K562 (cell line): ENCODE results near the gene SLC25A18. TPM values are rescaled to one million over a fixed set of nuclear protein-coding genes. Genes with fewer than 3 reads are reported as not detected.

Experiments used
- ATAC-seq: fragments of 200-7000 bp; cut with Tn5 transposase; 3 replicates; pipeline ENCODE4 v1.9.1; 2020; ENCODE audit warnings: moderate library complexity
- BruUV-seq: library from RNA; stranded (reverse); fragments of 400-500 nt; replicated peaks from 2 replicates; lab custom pipeline; 2021; lab: Mats Ljungman, UMichigan
- CTCF ChIA-PET: fragments of 300-600 bp; formaldehyde crosslinking; extraction: SDS; loops from one replicate; lab custom pipeline; 2021; ENCODE audit warnings: low intra/inter-chr PET ratio; lab: Yijun Ruan, JAX
- POLR2A ChIA-PET: fragments of 300-600, 350-650 bp; sonication (Branson Sonifier 250); formaldehyde crosslinking; extraction: SDS; loops from one replicate; lab custom pipeline; 2021; ENCODE audit warnings: antibody characterized with exemption, inconsistent platforms; lab: Yijun Ruan, JAX
- DNase-seq, 4 experiments: peaks; one replicate each; pipeline versions ENCODE4 v3.0.0 to v3.0.0-alpha.2; 2011 to 2018; ENCODE audit warnings: low spot score in 3 of 4, mixed read lengths in 3 of 4; ENCODE audit errors: extremely low read depth in 1 of 4
- FAIRE-seq: peaks from 2 replicates; lab custom pipeline; 2011; peaks lifted over from hg19 to GRCh38; lab: Jason Lieb, UNC
- H2AFZ ChIP-seq: 2 replicates; pipeline ENCODE4 v1.6.0; 2011; ENCODE audit warnings: low read depth, low read length, control low read depth, inconsistent platforms
- H3K27ac ChIP-seq: fragments of 200-600 bp; 3 replicates; pipeline ENCODE4 v1.8.0; 2011; ENCODE audit warnings: low read depth, mild to moderate bottlenecking, control low read depth, inconsistent platforms, low read length, moderate library complexity, mixed read lengths; ENCODE audit errors: extremely low read depth
- H3K27me3 ChIP-seq, 2 experiments: fragments of 300-600 bp in 1 of 2; 2 replicates in 1 of 2; 3 replicates in 1 of 2; pipeline versions ENCODE4 v1.6.0 to v1.8.0; 2011; ENCODE audit warnings: inconsistent platforms in 2 of 2, low read length in 2 of 2, mild to moderate bottlenecking in 1 of 2, mixed read lengths in 1 of 2, moderate library complexity in 1 of 2; ENCODE audit not compliant: control insufficient read depth in 2 of 2, insufficient read depth in 2 of 2
- H3K36me3 ChIP-seq: fragments of 300-600 bp; 3 replicates; pipeline ENCODE4 v1.8.0; 2011; ENCODE audit warnings: mild to moderate bottlenecking, low read length, inconsistent platforms; ENCODE audit not compliant: control insufficient read depth, insufficient read depth
- H3K4me1 ChIP-seq, 2 experiments: fragments of 200-600 bp in 1 of 2; replicated peaks in 1 of 2; 2 replicates in 1 of 2; 3 replicates in 1 of 2; pipeline versions ENCODE4 v1.5.1 to v1.8.0; 2011; ENCODE audit warnings: inconsistent platforms in 2 of 2, low read length in 2 of 2, mild to moderate bottlenecking in 1 of 2, mixed read lengths in 1 of 2, moderate library complexity in 1 of 2; ENCODE audit not compliant: control insufficient read depth in 2 of 2, insufficient read depth in 2 of 2
- H3K4me2 ChIP-seq: 2 replicates; pipeline ENCODE4 v1.6.1; 2011; ENCODE audit warnings: low read length, control low read depth, inconsistent platforms, mixed read lengths; ENCODE audit not compliant: insufficient read depth
- H3K4me3 ChIP-seq: fragments of 200-600 bp; sonication (generic), shearing (Covaris generic); 2 replicates; pipeline ENCODE4 v1.5.1; 2016; ENCODE audit warnings: control low read depth, inconsistent platforms
- H3K79me2 ChIP-seq: fragments of 200-600 bp; 3 replicates; pipeline ENCODE4 v1.8.0; 2011; ENCODE audit warnings: low read length, inconsistent platforms; ENCODE audit not compliant: control insufficient read depth, insufficient read depth
- H3K9ac ChIP-seq, 2 experiments: 2 replicates each; pipeline versions ENCODE4 v1.6.0 to v1.6.1; 2011; ENCODE audit warnings: low read depth in 2 of 2, low read length in 2 of 2, control low read depth in 1 of 2, inconsistent platforms in 1 of 2, mild to moderate bottlenecking in 1 of 2, mixed read lengths in 1 of 2; ENCODE audit not compliant: insufficient read depth in 1 of 2
- H3K9me1 ChIP-seq: one replicate; pipeline ENCODE4 v1.6.0; 2011; ENCODE audit warnings: inconsistent platforms, mild to moderate bottlenecking, low read length, moderate library complexity; ENCODE audit not compliant: control insufficient read depth, insufficient read depth
- H3K9me3 ChIP-seq: replicated peaks from 2 replicates; pipeline ENCODE4 v1.5.1; 2011; ENCODE audit warnings: low read depth, low read length, inconsistent platforms; ENCODE audit not compliant: control insufficient read depth, insufficient read depth
- H4K20me1 ChIP-seq: replicated peaks from 2 replicates; pipeline ENCODE4 v1.6.1; 2011; ENCODE audit warnings: low read length, inconsistent platforms, mixed read lengths; ENCODE audit not compliant: control insufficient read depth, insufficient read depth
- CBX2 ChIP-seq: fragments of 200-600 bp; sonication (generic); IDR thresholded peaks from one replicate; pipeline ENCODE4 v1.6.1; 2012; ENCODE audit warnings: mild to moderate bottlenecking, low read length, inconsistent platforms; ENCODE audit not compliant: insufficient read depth, poor library complexity, severe bottlenecking
- CEBPZ ChIP-seq: fragments of 150-350 bp; IDR thresholded peaks from 2 replicates; pipeline ENCODE4 v1.6.1; 2014; ENCODE audit warnings: low read depth, mild to moderate bottlenecking, low read length, borderline replicate concordance
- CHD1 ChIP-seq: fragments of 200-600 bp; sonication (generic); IDR thresholded peaks from one replicate; pipeline ENCODE4 v1.6.1; 2012; ENCODE audit warnings: mild to moderate bottlenecking, moderate library complexity, low read length, inconsistent platforms
- CREM ChIP-seq: IDR thresholded peaks from 2 replicates; pipeline ENCODE4 v1.6.1; 2014; ENCODE audit warnings: antibody characterized with exemption, low read depth
- DEAF1 ChIP-seq: fragments of 450-650 bp; formaldehyde crosslinking; IDR thresholded peaks from 2 replicates; pipeline ENCODE4 v1.4.0; 2020; ENCODE audit warnings: mild to moderate bottlenecking, moderate library complexity
- FOXP1 ChIP-seq: sonication (generic); formaldehyde crosslinking; IDR thresholded peaks from 2 replicates; pipeline ENCODE4 v1.8.0; 2022; ENCODE audit warnings: mild to moderate bottlenecking, missing genetic modification reagents
- MLX ChIP-seq, 2 experiments: fragments of 450-650 bp in 1 of 2; sonication (generic) in 1 of 2; formaldehyde crosslinking; conservative IDR thresholded peaks; 2 replicates each; pipeline versions ENCODE4 v1.4.0 to v1.8.1; 2020 to 2022; ENCODE audit warnings: mild to moderate bottlenecking in 1 of 2, missing genetic modification reagents in 1 of 2
- OTX1 ChIP-seq: fragments of 450-650 bp; formaldehyde crosslinking; IDR thresholded peaks from 2 replicates; pipeline ENCODE4 v1.4.0; 2022; ENCODE audit warnings: mild to moderate bottlenecking
- PHF21A ChIP-seq: fragments of 450-650 bp; IDR thresholded peaks from 2 replicates; pipeline ENCODE4 v1.6.1; 2017; ENCODE audit warnings: low read depth, borderline replicate concordance
- SMARCE1 ChIP-seq: fragments of 450-650 bp; IDR thresholded peaks from 2 replicates; pipeline ENCODE4 v1.7.1; 2016; ENCODE audit warnings: mild to moderate bottlenecking
- STAT5A ChIP-seq: IDR thresholded peaks from 2 replicates; pipeline ENCODE4 v1.6.1; 2012; ENCODE audit warnings: low read length, inconsistent platforms, borderline replicate concordance
- USF1 ChIP-seq: sonication (generic); formaldehyde crosslinking; IDR thresholded peaks from 2 replicates; pipeline ENCODE4 v1.9.0; 2022; ENCODE audit warnings: mild to moderate bottlenecking, missing genetic modification reagents
- ZNF696 ChIP-seq: fragments of 250-450 bp; sonication (Bioruptor Pico); conservative IDR thresholded peaks from 2 replicates; pipeline ENCODE4 v1.4.0; 2020; ENCODE audit warnings: mild to moderate bottlenecking, moderate library complexity
- ZNF785 ChIP-seq: fragments of 250-450 bp; sonication (Bioruptor Pico); IDR thresholded peaks from 2 replicates; pipeline ENCODE4 v1.4.0; 2020; ENCODE audit warnings: mild to moderate bottlenecking
- WGBS: fragments of 100-300 bp; shearing (Covaris generic); methylation state at CpG from one replicate; pipeline ENCODE4 v1.1.6; 2016; ENCODE audit warnings: low coverage, mixed read lengths; ENCODE audit not compliant: insufficient coverage; ENCODE audit errors: missing lambda C conversion rate; 5-methylcytosine and 5-hydroxymethylcytosine counted together
- in situ Hi-C: fragments of 300-500 bp; cut with MboI; formaldehyde crosslinking; loops from 4 replicates; pipeline ENCODE4 v1.15.0; 2018; ENCODE audit warnings: inconsistent platforms, mixed read lengths
- intact Hi-C: fragments of 100-400 bp; cut with micrococcal nuclease; formaldehyde crosslinking; loops from 2 replicates; pipeline ENCODE4 v1.14.2; 2022
- polyA plus RNA-seq, 8 experiments: library from polyadenylated mRNA; depleted of rRNA in 4 of 8; stranded (reverse) in 5 of 8; unstranded in 3 of 8; fragments of >200 nt; fragmentation: Nextera tagmentation in 2 of 8; fragmentation: Illumina TruSeq in 1 of 8; extraction: Ambion mirVana in 2 of 8; extraction: Trizol in 1 of 8; gene quantifications; 2 replicates each; pipeline versions ENCODE4 v1.2.1 to v1.2.3, GENCODE V29; 2011 to 2014; ENCODE audit warnings: inconsistent platforms in 1 of 8, missing spikeins in 1 of 8
- total RNA-seq, 7 experiments: library from RNA; depleted of rRNA in 6 of 7; stranded (reverse); fragments of >200 nt in 6 of 7; fragmentation: Illumina TruSeq in 2 of 7; extraction: Trizol in 2 of 7; gene quantifications; 2 replicates each; pipeline versions ENCODE4 v1.2.1 to v1.2.3, GENCODE V29; 2011 to 2021; ENCODE audit warnings: low replicate concordance in 1 of 7

SLC25A18 gene
- total and polyA plus RNA-seq, 9 of the 15 experiments (the other 6 are each of a cell fraction or from before 2014, with no cell fraction given) = 0.04 TPM; not detected in 8

- TF ChIP-seq DEAF1 (CRISPR knock-in tag) = no peak
- TF ChIP-seq, all 486 proteins: peak for 0
Measured at GRCh38 chr22:17549655-17550054, 13.6 kb upstream of the SLC25A18 start (continued).

- intact Hi-C loops = no loop called here
- no peak for ATAC-seq
- peaks cover 58 to 67% of the 10 kb centered on the region in 2 experiments for H3K27me3 ChIP-seq
- H3K27ac ChIP-seq = no peak overlapping the region
- TF ChIP-seq ZNF696 = no peak
- TF ChIP-seq PHF21A = no peak
- TF ChIP-seq CHD1 = no peak
- no peak for TF ChIP-seq MLX (CRISPR knock-in tag; conservative IDR thresholded peaks at IDR 0.05)
- no peak for TF ChIP-seq CBX2
- TF ChIP-seq FOXP1 (CRISPR knock-in tag) = no peak
- TF ChIP-seq ZNF785 (CRISPR knock-in tag) = no peak
- TF ChIP-seq CREM = no peak
- no peak for TF ChIP-seq SMARCE1
- TF ChIP-seq OTX1 = no peak
- no peak for TF ChIP-seq USF1 (CRISPR knock-in tag)
- TF ChIP-seq STAT5A = no peak
- TF ChIP-seq CEBPZ = no peak
- TF ChIP-seq, all 486 proteins: peak for 0
- H2AFZ ChIP-seq = no peak overlapping the region
- CTCF ChIA-PET = no interaction called here
- no peaks in the 10 kb centered on the region for H3K9me1 ChIP-seq
- DNase-seq (no peak), FAIRE-seq (no peak)
- in situ Hi-C loops = loop anchor here (10.0 kb wide), 2 partner anchors 182 to 522 kb away; partner anchors contain the start of gene PEX26
- H3K36me3 ChIP-seq = no peaks in the 10 kb centered on the region
- POLR2A ChIA-PET = interaction anchor here (0.9 to 1.3 kb wide), 2 partner anchors 10 to 123 kb away, joined by 4 to 5 read pairs; no protein-coding TSS in a partner anchor
- no peaks in the 10 kb centered on the region for H4K20me1 ChIP-seq
- H3K9ac ChIP-seq = no peak overlapping the region
- 0 out of 5 replicates have a peak, but pooled peaks cover 0 to 4% of the 10 kb centered on the region in 2 experiments for H3K4me1 ChIP-seq
- no peaks in the 10 kb centered on the region for H3K9me3 ChIP-seq
- 7% methylated on average over 7 of the region's 7 CpGs for WGBS
- no TSS peak for BruUV-seq
- no peak overlapping the region for H3K4me2 ChIP-seq
- no peak overlapping the region for H3K4me3 ChIP-seq
- no peaks in the 10 kb centered on the region for H3K79me2 ChIP-seq
Measured at GRCh38 chr22:17552737-17553136, 10.6 kb upstream of the SLC25A18 start.
